ENCODE measurements around the gene UBE2H.
"Not testable (repeated sequence)": the region's sequence is repeated elsewhere in the genome, so short reads cannot be mapped to it uniquely, and the experiment has no call there.

Gene UBE2H

DNA sequence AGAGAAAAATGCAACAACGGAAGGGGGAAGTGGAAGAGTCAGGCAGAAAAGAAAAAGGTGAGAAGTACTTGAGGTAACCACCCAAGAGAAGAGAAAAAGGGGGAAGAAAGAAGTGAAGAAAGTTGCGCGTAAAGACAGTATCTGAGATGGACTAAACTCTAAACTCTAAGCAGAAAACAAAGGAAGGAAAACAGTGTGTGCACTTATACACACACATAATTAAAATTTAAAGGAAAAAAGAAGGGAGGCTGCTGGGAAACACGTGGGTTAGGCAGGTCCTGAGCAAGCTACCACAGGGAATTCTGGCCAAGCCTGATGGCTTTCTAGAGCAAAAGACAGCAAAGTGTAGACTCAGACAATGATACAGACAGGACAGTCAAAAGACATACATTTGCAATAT lies 78.0 kb downstream of the UBE2H start:
- H3K36me3 ChIP-seq (ENCODE audit: control insufficient read depth in 2 of 2, insufficient read depth in 2 of 2, low read length in 2 of 2), result peaks cover 2 to 12% of the 10 kb centered on the region in 2 donors
- no peak overlapping the region for H3K4me3 ChIP-seq (ENCODE audit: low read length in 2 of 2)
- H3K4me1 ChIP-seq (ENCODE audit: control insufficient read depth, insufficient read depth, low read length), result no peaks in the 10 kb centered on the region
- H3K9ac ChIP-seq (ENCODE audit: low read length in 2 of 2), result no peak overlapping the region
- no peaks in the 10 kb centered on the region for H3K27me3 ChIP-seq (ENCODE audit: control insufficient read depth in 1 of 2, insufficient read depth in 2 of 2, low read length in 2 of 2)
- no peak overlapping the region for H3K27ac ChIP-seq (ENCODE audit: low read length)
- no peaks in the 10 kb centered on the region for H3K9me3 ChIP-seq (ENCODE audit: control insufficient read depth in 2 of 2, low read length in 2 of 2)

DNA sequence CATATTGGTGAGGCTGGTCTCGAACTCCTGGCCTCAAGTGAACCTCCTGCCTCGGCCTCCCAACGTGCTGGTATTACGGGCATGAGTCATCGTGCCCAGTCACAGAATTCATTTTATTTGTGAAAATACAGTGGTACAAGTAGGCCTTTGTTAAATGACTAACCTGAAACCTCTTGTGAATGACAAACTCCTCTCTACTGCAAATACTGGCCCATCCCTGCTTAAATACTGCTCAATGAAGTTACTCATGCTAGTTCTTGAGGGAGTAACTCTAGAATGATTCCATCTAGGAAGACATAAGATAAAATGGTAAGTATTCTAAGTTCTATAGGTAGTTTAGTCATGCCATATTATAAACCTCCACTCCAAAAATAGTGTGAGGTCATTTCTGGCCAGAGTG lies 80.7 kb downstream of the UBE2H start:
- Histone ChIP-seq H3K27ac (ENCODE audit: low read length) (no peak overlapping the region), H3K27me3 (ENCODE audit: control insufficient read depth in 1 of 2, insufficient read depth in 2 of 2, low read length in 2 of 2) (no peaks in the 10 kb centered on the region), H3K9me3 (ENCODE audit: control insufficient read depth in 2 of 2, low read length in 2 of 2) (no peaks in the 10 kb centered on the region), H3K4me3 (ENCODE audit: low read length in 2 of 2) (no peak overlapping the region), H3K4me1 (ENCODE audit: control insufficient read depth, insufficient read depth, low read length) (peaks cover 7% of the 10 kb centered on the region), H3K36me3 (ENCODE audit: control insufficient read depth in 2 of 2, insufficient read depth in 2 of 2, low read length in 2 of 2) (peaks cover 0 to 2% of the 10 kb centered on the region in 2 donors), H3K9ac (ENCODE audit: low read length in 2 of 2) (no peak overlapping the region)

DNA sequence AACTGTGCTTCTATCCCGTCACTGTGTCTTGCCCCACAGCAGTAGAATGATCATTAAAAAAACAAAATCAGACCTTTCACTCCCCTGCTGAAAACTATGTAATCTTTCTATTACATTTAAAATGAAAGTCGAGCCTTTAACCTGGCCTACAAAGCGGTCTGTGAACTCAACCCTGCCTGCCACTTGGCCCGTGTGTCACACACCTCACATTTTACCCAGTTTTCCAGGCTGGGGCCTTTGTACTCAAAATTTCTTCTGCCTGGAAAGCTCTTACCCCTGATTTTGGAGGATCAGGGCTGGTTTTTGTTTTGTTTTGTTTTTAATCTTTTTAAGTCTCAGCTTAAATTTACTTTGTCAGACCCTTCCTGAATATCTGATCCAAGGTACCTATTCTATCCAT lies 82.1 kb downstream of the UBE2H start:
- peaks cover 13% of the 10 kb centered on the region for H3K4me1 ChIP-seq (ENCODE audit: control insufficient read depth, insufficient read depth, low read length)
- peaks cover 0 to 2% of the 10 kb centered on the region in 2 donors for H3K36me3 ChIP-seq (ENCODE audit: control insufficient read depth in 2 of 2, insufficient read depth in 2 of 2, low read length in 2 of 2)
- H3K9ac ChIP-seq (ENCODE audit: low read length in 2 of 2), result no peak overlapping the region
- H3K4me3 ChIP-seq (ENCODE audit: low read length in 2 of 2), result no peak overlapping the region
- no peaks in the 10 kb centered on the region for H3K27me3 ChIP-seq (ENCODE audit: control insufficient read depth in 1 of 2, insufficient read depth in 2 of 2, low read length in 2 of 2)
- no peak overlapping the region for H3K27ac ChIP-seq (ENCODE audit: low read length)
- H3K9me3 ChIP-seq (ENCODE audit: control insufficient read depth in 2 of 2, low read length in 2 of 2), result no peaks in the 10 kb centered on the region

DNA sequence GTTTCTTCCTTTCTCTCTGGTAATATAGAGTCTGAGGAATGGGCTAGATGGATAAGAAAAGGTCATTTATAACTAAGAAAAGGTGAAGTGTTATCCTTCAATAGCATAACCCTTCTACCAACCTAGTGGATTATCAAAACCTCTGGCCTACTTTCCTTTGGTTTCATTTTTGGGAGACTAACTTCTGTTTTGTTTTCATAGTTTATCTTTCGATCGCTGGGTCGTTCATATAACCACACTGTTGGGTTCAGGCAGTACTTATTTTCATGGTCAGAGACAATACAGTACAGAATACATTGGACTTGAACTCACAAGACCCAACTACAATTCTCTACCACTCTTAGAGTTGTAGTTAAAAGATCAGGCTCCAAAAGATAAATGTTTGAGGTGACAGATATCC lies 86.5 kb downstream of the UBE2H start:
- Histone ChIP-seq H3K36me3 (ENCODE audit: control insufficient read depth in 2 of 2, insufficient read depth in 2 of 2, low read length in 2 of 2) (no peaks in the 10 kb centered on the region), H3K4me1 (ENCODE audit: control insufficient read depth, insufficient read depth, low read length) (peaks cover 36% of the 10 kb centered on the region), H3K4me3 (ENCODE audit: low read length in 2 of 2) (no peak overlapping the region), H3K27ac (ENCODE audit: low read length) (no peak overlapping the region), H3K27me3 (ENCODE audit: control insufficient read depth in 1 of 2, insufficient read depth in 2 of 2, low read length in 2 of 2) (no peaks in the 10 kb centered on the region), H3K9ac (ENCODE audit: low read length in 2 of 2) (no peak overlapping the region), H3K9me3 (ENCODE audit: control insufficient read depth in 2 of 2, low read length in 2 of 2) (no peaks in the 10 kb centered on the region)

DNA sequence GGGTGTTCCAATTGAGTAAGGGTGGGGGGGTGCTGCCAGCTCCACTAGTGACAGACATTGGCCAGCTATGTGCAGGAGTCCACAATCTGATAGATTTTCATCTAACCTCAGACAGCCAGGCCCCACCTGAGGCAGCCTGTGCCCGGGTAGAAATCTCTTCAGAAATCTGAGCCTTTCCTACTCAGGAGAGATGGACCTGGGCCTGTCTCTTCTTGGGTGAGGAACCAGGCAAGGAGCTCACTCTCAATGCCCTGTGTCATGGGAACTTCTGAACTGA lies 86.9 kb downstream of the UBE2H start:
- no peaks in the 10 kb centered on the region for H3K9me3 ChIP-seq (ENCODE audit: control insufficient read depth in 2 of 2, low read length in 2 of 2)
- peaks cover 36% of the 10 kb centered on the region for H3K4me1 ChIP-seq (ENCODE audit: control insufficient read depth, insufficient read depth, low read length)
- no peak overlapping the region for H3K27ac ChIP-seq (ENCODE audit: low read length)
- no peak overlapping the region for H3K4me3 ChIP-seq (ENCODE audit: low read length in 2 of 2)
- no peaks in the 10 kb centered on the region for H3K36me3 ChIP-seq (ENCODE audit: control insufficient read depth in 2 of 2, insufficient read depth in 2 of 2, low read length in 2 of 2)
- no peaks in the 10 kb centered on the region for H3K27me3 ChIP-seq (ENCODE audit: control insufficient read depth in 1 of 2, insufficient read depth in 2 of 2, low read length in 2 of 2)
- no peak overlapping the region for H3K9ac ChIP-seq (ENCODE audit: low read length in 2 of 2)

DNA sequence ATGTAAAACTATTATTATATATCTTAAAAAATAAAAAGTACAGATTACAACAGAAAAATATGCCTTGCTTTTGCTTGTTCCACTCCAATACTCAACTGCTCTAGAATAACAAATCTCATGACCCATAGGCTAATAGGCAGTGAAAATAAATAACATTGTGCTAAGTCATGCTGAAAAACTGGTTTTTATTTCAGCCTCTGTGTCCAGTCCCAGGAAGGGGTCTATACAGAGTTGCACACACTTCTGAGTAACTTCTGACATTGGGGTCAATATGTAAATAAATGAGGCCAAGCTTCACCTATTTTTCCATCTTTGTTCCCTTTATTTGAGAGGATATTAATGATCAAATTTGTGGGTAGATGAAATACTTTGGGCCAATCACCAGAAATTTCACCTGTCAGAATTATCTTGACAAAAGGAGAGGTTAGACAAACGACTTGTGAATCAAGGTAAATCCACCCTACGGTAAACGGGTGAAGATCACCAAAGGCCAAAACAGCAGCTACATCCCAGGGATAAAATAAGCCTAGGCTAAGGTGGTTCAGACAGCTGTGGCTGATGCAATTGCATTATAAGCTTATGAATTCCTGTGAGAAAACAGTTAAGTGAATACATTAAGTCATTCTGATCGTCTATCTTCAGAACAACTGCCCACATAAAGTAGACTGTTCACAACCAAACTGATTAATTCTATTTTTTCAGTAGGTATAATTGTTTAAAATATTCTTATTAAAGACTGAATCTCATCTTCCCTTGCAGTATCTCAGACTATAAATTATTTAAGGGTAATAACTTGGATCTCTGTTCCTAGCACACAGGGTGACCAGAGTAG lies 87.5 kb downstream of the UBE2H start:
- Histone ChIP-seq H3K4me1 (ENCODE audit: control insufficient read depth, insufficient read depth, low read length) (peaks cover 36% of the 10 kb centered on the region), H3K36me3 (ENCODE audit: control insufficient read depth in 2 of 2, insufficient read depth in 2 of 2, low read length in 2 of 2) (no peaks in the 10 kb centered on the region), H3K4me3 (ENCODE audit: low read length in 2 of 2) (no peak overlapping the region), H3K27ac (ENCODE audit: low read length) (no peak overlapping the region), H3K9me3 (ENCODE audit: control insufficient read depth in 2 of 2, low read length in 2 of 2) (no peaks in the 10 kb centered on the region), H3K9ac (ENCODE audit: low read length in 2 of 2) (no peak overlapping the region), H3K27me3 (ENCODE audit: control insufficient read depth in 1 of 2, insufficient read depth in 2 of 2, low read length in 2 of 2) (no peaks in the 10 kb centered on the region)

DNA sequence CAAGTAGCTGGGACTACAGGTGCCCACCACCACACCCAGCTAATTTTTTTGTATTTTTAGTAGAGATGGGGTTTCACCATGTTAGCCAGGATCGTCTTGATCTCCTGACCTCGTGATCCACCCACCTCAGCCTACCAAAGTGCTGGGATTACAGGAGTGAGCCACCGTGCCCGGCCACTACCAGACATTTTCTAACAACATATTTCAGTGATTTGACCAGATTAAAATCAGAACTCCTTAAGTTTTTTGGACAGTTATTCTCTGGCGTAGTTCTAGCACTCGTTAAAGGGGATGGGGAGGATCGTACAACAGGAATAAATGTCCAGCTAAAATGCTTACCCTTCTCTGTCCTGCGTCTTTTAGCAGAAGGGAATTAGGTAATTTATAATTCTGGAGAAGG lies 88.1 kb downstream of the UBE2H start:
- not testable (repeated sequence) for H3K36me3 ChIP-seq (ENCODE audit: control insufficient read depth in 2 of 2, insufficient read depth in 2 of 2, low read length in 2 of 2); H3K9ac ChIP-seq (ENCODE audit: low read length in 2 of 2); H3K27ac ChIP-seq (ENCODE audit: low read length); H3K4me3 ChIP-seq (ENCODE audit: low read length in 2 of 2); H3K27me3 ChIP-seq (ENCODE audit: control insufficient read depth in 1 of 2, insufficient read depth in 2 of 2, low read length in 2 of 2); H3K9me3 ChIP-seq (ENCODE audit: control insufficient read depth in 2 of 2, low read length in 2 of 2)
- H3K4me1 ChIP-seq (ENCODE audit: control insufficient read depth, insufficient read depth, low read length), result peaks cover 36% of the 10 kb centered on the region

DNA sequence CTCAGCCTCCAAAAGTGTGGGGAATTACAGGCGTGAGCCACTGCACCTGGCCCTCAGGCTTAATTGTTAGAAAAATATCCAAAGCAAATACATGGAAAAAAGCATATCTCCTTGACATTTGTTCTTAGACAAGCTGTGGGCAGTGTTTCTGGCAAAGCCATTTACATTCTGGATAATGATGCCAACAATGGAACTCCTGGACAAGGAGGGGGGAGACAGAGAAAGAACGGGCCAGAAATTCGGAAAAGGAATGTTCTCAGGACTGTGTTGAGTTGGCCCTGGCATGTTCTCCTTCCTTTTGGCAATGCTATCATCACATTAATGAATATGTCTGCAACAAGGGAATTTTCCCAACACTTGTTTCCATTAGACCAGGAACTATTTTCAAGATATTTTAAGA lies 88.7 kb downstream of the UBE2H start:
- Histone ChIP-seq H3K9ac (ENCODE audit: low read length in 2 of 2) (no peak overlapping the region), H3K36me3 (ENCODE audit: control insufficient read depth in 2 of 2, insufficient read depth in 2 of 2, low read length in 2 of 2) (no peaks in the 10 kb centered on the region), H3K4me1 (ENCODE audit: control insufficient read depth, insufficient read depth, low read length) (peaks cover 32% of the 10 kb centered on the region), H3K9me3 (ENCODE audit: control insufficient read depth in 2 of 2, low read length in 2 of 2) (no peaks in the 10 kb centered on the region), H3K4me3 (ENCODE audit: low read length in 2 of 2) (no peak overlapping the region), H3K27me3 (ENCODE audit: control insufficient read depth in 1 of 2, insufficient read depth in 2 of 2, low read length in 2 of 2) (no peaks in the 10 kb centered on the region), H3K27ac (ENCODE audit: low read length) (peak overlapping the region; percentile 62)

DNA sequence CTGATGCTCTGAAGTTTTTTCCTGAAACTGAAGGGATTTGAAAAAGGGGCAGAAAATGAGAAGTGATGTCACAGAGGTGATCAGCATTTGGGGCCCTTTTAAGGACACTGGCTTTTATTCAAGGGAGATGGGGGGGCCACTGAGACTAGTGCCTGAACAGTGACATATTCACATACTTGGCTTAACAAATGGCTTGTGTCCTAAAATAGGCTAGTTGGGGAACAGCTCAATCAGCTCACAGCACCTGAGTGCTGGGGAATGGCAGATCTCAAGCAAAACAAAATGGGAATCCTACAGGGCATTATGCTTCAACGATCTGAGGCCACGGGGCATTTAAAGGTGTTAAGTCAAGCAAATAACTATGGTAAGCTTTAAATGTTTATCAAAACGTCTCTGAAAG lies 90.1 kb downstream of the UBE2H start:
- H3K4me3 ChIP-seq (ENCODE audit: low read length in 2 of 2), result peak overlapping the region in 1 of 2 donors; percentile 16
- peak overlapping the region; percentile 62 for H3K27ac ChIP-seq (ENCODE audit: low read length)
- H3K4me1 ChIP-seq (ENCODE audit: control insufficient read depth, insufficient read depth, low read length), result peaks cover 29% of the 10 kb centered on the region
- H3K27me3 ChIP-seq (ENCODE audit: control insufficient read depth in 1 of 2, insufficient read depth in 2 of 2, low read length in 2 of 2), result no peaks in the 10 kb centered on the region
- no peaks in the 10 kb centered on the region for H3K36me3 ChIP-seq (ENCODE audit: control insufficient read depth in 2 of 2, insufficient read depth in 2 of 2, low read length in 2 of 2)
- H3K9ac ChIP-seq (ENCODE audit: low read length in 2 of 2), result no peak overlapping the region
- no peaks in the 10 kb centered on the region for H3K9me3 ChIP-seq (ENCODE audit: control insufficient read depth in 2 of 2, low read length in 2 of 2)

DNA sequence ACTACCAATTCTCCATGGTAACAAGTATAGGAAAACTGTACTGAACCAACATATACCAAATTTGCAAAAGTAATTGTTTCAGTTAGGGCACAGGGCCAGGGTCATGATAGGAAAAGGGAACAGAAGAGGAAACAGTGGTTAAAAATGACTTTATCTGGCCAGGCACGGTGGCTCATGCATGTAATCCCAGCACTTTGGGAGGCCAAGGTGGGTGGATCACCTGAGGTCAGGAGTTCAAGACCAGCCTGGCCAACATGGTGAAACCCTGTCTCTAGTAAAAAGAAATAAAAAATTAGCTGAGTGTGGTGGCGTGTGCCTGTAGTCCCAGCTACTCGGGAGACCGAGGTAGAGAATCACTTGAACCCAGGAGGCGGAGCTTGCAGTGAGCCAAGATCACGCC lies 92.0 kb downstream of the UBE2H start:
- H3K36me3 ChIP-seq (ENCODE audit: control insufficient read depth in 2 of 2, insufficient read depth in 2 of 2, low read length in 2 of 2); H3K27me3 ChIP-seq (ENCODE audit: control insufficient read depth in 1 of 2, insufficient read depth in 2 of 2, low read length in 2 of 2); H3K27ac ChIP-seq (ENCODE audit: low read length); H3K9ac ChIP-seq (ENCODE audit: low read length in 2 of 2); H3K9me3 ChIP-seq (ENCODE audit: control insufficient read depth in 2 of 2, low read length in 2 of 2); H3K4me3 ChIP-seq (ENCODE audit: low read length in 2 of 2): not testable (repeated sequence)
- H3K4me1 ChIP-seq (ENCODE audit: control insufficient read depth, insufficient read depth, low read length), result peaks cover 24% of the 10 kb centered on the region

DNA sequence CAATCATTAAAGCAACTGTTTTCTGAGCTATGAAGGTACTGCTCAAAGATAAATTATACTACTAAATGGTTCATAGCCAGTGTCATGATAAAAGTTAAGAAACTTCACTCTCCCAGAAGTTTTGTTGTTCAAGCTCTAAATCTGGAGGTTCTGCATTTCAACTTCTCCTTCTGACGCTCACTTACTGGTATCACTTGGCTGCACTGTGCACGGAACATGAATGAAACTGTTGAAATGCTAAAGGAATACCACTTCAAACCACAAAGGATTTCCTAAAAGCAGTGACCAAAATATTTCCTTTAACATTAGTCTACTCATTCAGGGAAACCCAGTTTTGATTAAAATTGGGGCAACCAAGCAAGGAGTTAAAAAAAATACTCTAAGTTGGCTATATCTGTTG lies 93.6 kb downstream of the UBE2H start:
- H3K27me3 ChIP-seq (ENCODE audit: control insufficient read depth in 1 of 2, insufficient read depth in 2 of 2, low read length in 2 of 2), result no peaks in the 10 kb centered on the region
- H3K27ac ChIP-seq (ENCODE audit: low read length), result no peak overlapping the region
- H3K36me3 ChIP-seq (ENCODE audit: control insufficient read depth in 2 of 2, insufficient read depth in 2 of 2, low read length in 2 of 2), result no peaks in the 10 kb centered on the region
- no peak overlapping the region for H3K4me3 ChIP-seq (ENCODE audit: low read length in 2 of 2)
- H3K9me3 ChIP-seq (ENCODE audit: control insufficient read depth in 2 of 2, low read length in 2 of 2), result no peaks in the 10 kb centered on the region
- H3K9ac ChIP-seq (ENCODE audit: low read length in 2 of 2), result no peak overlapping the region
- peaks cover 20% of the 10 kb centered on the region for H3K4me1 ChIP-seq (ENCODE audit: control insufficient read depth, insufficient read depth, low read length)

All from stomach smooth muscle (tissue), 2 donors.